SHP77 (cell line): Measurements from ENCODE around the gene TGM2.

ENCODE experiments used
- DNase-seq, 2 experiments: peaks; one replicate each; lab custom pipeline; 2025; lab: John Stamatoyannopoulos, UW

The TGM2 gene

GRCh38 chr20:38159957-38160756 is 4.9 kb downstream of the TGM2 start:
- DNase-seq: no peak

- no peak for DNase-seq
Measured at GRCh38 chr20:38159566-38159956, 5.5 kb downstream of the TGM2 start.

GRCh38 chr20:38158701-38159351 is 6.2 kb downstream of the TGM2 start:
- DNase-seq: no peak

GRCh38 chr20:38157635-38158495 is 7.2 kb downstream of the TGM2 start:
- no peak for DNase-seq

GRCh38 chr20:38156888-38157634 is 8.0 kb downstream of the TGM2 start:
- DNase-seq: no peak

- no peak for DNase-seq
Measured at GRCh38 chr20:38156280-38156679, 8.8 kb downstream of the TGM2 start.

GRCh38 chr20:38155811-38156210 is 9.3 kb downstream of the TGM2 start:
- DNase-seq: no peak

- no peak for DNase-seq
Measured at GRCh38 chr20:38153401-38153800, 11.7 kb downstream of the TGM2 start.

- peak in 1 of 2 experiments; percentile 44 for DNase-seq
Measured at GRCh38 chr20:38152621-38153221, 12.3 kb downstream of the TGM2 start.

- peak in 1 of 2 experiments; percentile 38 for DNase-seq
Measured at GRCh38 chr20:38152175-38152620, 12.9 kb downstream of the TGM2 start.

- no peak for DNase-seq
Measured at GRCh38 chr20:38151455-38151854, 13.6 kb downstream of the TGM2 start.

- DNase-seq: no peak
Measured at GRCh38 chr20:38150335-38151170, 14.5 kb downstream of the TGM2 start.

GRCh38 chr20:38148328-38149102 is 16.6 kb downstream of the TGM2 start:
- DNase-seq: no peak

- DNase-seq: no peak
Measured at GRCh38 chr20:38147751-38148150, 17.3 kb downstream of the TGM2 start.

- DNase-seq: no peak
Measured at GRCh38 chr20:38147163-38147562, 17.9 kb downstream of the TGM2 start.

GRCh38 chr20:38146628-38147027 is 18.4 kb downstream of the TGM2 start:
- no peak for DNase-seq

- DNase-seq: no peak
Measured at GRCh38 chr20:38146156-38146555, 18.9 kb downstream of the TGM2 start.

- no peak for DNase-seq
Measured at GRCh38 chr20:38145729-38146075, 19.4 kb downstream of the TGM2 start.

GRCh38 chr20:38144974-38145728 is 19.9 kb downstream of the TGM2 start:
- no peak for DNase-seq
